A673 (cell line): Measurements from ENCODE around the gene SELENON.

Experiments
- CTCF ChIP-seq: fragments of 300-800, 200-600 bp; sonication (generic); conservative IDR thresholded peaks from 2 replicates; pipeline ENCODE4 v1.5.1; 2017; ENCODE audit warnings: low read depth, mild to moderate bottlenecking, antibody characterized with exemption, low read length, moderate library complexity, mixed read lengths
- EZH2 ChIP-seq: fragments of 200-600 bp; sonication (generic); IDR thresholded peaks from 2 replicates; pipeline ENCODE4 v1.6.1; 2017; ENCODE audit warnings: borderline replicate concordance, low read depth, mild to moderate bottlenecking, mixed read lengths, antibody characterized with exemption, low read length; ENCODE audit not compliant: poor library complexity, severe bottlenecking

GRCh38 chr1:25795211-25795610, 4.8 kb upstream of the SELENON start:
- TF ChIP-seq CTCF, result no peak
- TF ChIP-seq EZH2, result no peak
